OCI-LY1 (cell line): ENCODE data around the gene MOB2.
A peak's percentile ranks its signal among the peaks of the same experiment; 100 is the strongest.

Experiments
- H2AFZ ChIP-seq: fragments of 200-600 bp; sonication (generic), shearing (Covaris generic); 2 replicates; pipeline ENCODE4 v1.6.0; 2014; ENCODE audit warnings: antibody characterized with exemption, mild to moderate bottlenecking, low read length
- H3F3A ChIP-seq: fragments of 200-600 bp; sonication (generic), shearing (Covaris generic); 2 replicates; pipeline ENCODE4 v1.6.0; 2014; ENCODE audit warnings: mild to moderate bottlenecking, antibody characterized with exemption, low read length, moderate library complexity; ENCODE audit not compliant: insufficient read depth
- H3K27ac ChIP-seq: fragments of 200-600 bp; sonication (generic); 2 replicates; pipeline ENCODE4 v1.5.1; 2014; ENCODE audit warnings: low read length, mixed run types, mild to moderate bottlenecking, low read depth; ENCODE audit not compliant: poor library complexity, severe bottlenecking
- H3K27me3 ChIP-seq: fragments of 200-600 bp; sonication (generic); 2 replicates; pipeline ENCODE4 v1.6.0; 2014; ENCODE audit warnings: antibody characterized with exemption, mild to moderate bottlenecking, low read length, moderate library complexity; ENCODE audit not compliant: insufficient read depth
- H3K36me3 ChIP-seq: fragments of 200-600 bp; sonication (generic); 2 replicates; pipeline ENCODE4 v1.6.1; 2014; ENCODE audit warnings: mild to moderate bottlenecking, antibody characterized with exemption, low read length, moderate library complexity, mixed read lengths; ENCODE audit not compliant: insufficient read depth
- H3K4me1 ChIP-seq: fragments of 200-600 bp; sonication (generic); 2 replicates; pipeline ENCODE4 v1.5.1; 2014; ENCODE audit warnings: mild to moderate bottlenecking, low read length, moderate library complexity; ENCODE audit not compliant: insufficient read depth, severe bottlenecking
- H3K4me2 ChIP-seq: fragments of 200-600 bp; sonication (generic), shearing (Covaris generic); 2 replicates; pipeline ENCODE4 v1.6.1; 2014; ENCODE audit warnings: low read length
- H3K4me3 ChIP-seq: fragments of 200-600 bp; sonication (generic); 2 replicates; pipeline ENCODE4 v1.5.1; 2014; ENCODE audit warnings: low read length, low read depth, mild to moderate bottlenecking, mixed read lengths; ENCODE audit not compliant: poor library complexity, severe bottlenecking
- H3K79me2 ChIP-seq: fragments of 200-600 bp; shearing (Covaris generic); 2 replicates; pipeline ENCODE4 v1.6.1; 2016; ENCODE audit warnings: mixed run types, low read length, mixed read lengths; ENCODE audit not compliant: insufficient read depth
- H3K9ac ChIP-seq: fragments of 200-600 bp; sonication (generic), shearing (Covaris generic); 2 replicates; pipeline ENCODE4 v1.6.1; 2014; ENCODE audit warnings: mild to moderate bottlenecking, low read length, mixed read lengths
- H3K9me2 ChIP-seq: fragments of 200-600 bp; sonication (generic), shearing (Covaris generic); 2 replicates; pipeline ENCODE4 v1.6.1; 2014; ENCODE audit warnings: low read depth, mild to moderate bottlenecking, low read length, mixed read lengths
- H3K9me3 ChIP-seq: fragments of 200-600 bp; shearing (Covaris generic); 2 replicates; pipeline ENCODE4 v1.6.1; 2014; ENCODE audit warnings: low read length, mixed read lengths
- H4K20me1 ChIP-seq: fragments of 200-600 bp; sonication (generic), shearing (Covaris generic); 2 replicates; pipeline ENCODE4 v1.6.0; 2016; ENCODE audit warnings: mild to moderate bottlenecking, low read length; ENCODE audit not compliant: insufficient read depth
- EZH2 ChIP-seq: fragments of 200-600 bp; sonication (generic), shearing (Covaris generic); IDR thresholded peaks from 2 replicates; pipeline ENCODE4 v1.8.0; 2017; ENCODE audit warnings: borderline replicate concordance, mixed run types, mild to moderate bottlenecking, antibody characterized with exemption, low read length, moderate library complexity, mixed read lengths
- TF ChIP-seq, protein P1 (sequence below): fragments of 200-600 bp; sonication (generic), shearing (Covaris generic); IDR thresholded peaks from 2 replicates; pipeline ENCODE4 v1.5.1; 2017; ENCODE audit warnings: mild to moderate bottlenecking, antibody characterized with exemption, low read length, moderate library complexity, mixed read lengths

The MOB2 gene

DNA sequence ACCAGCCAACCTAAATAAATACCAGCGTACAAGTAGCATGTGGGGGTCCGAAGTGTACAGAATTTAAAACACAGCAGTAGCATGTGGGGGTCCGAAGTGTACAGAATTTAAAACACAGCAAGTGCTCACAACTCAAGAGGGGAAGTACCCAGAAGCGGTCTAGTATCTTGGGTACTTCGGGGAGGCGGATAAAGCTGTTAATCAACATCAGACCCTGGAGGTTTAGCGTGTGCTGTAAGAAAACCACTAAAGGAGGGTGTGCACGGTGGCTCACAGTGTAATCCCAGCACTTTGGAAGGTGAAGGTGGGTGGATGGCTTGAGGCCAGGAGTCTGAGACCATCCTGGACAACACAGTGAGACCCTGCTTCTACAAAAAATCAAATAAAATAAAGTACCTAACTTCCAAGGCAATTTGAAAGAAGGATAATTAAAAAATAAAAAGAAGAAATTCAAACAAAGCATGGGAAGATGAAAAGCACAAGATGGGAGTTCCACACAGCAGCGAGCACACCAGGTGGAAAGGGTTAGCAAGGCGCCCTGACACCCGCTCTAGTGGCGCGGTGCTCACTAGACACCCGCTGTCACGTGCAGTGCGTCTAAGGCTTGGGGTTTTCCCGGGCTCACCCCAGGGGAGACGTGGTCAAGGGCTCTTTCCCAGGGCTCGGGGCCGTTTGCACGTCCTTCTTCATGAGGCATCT lies 35.0 kb upstream of the MOB2 start:
- no peaks in the 10 kb centered on the region for H4K20me1 ChIP-seq
- H3K9me3 ChIP-seq: no peaks in the 10 kb centered on the region
- peak overlapping the region; percentile 39 for H3K4me3 ChIP-seq
- TF ChIP-seq, protein P1, sequence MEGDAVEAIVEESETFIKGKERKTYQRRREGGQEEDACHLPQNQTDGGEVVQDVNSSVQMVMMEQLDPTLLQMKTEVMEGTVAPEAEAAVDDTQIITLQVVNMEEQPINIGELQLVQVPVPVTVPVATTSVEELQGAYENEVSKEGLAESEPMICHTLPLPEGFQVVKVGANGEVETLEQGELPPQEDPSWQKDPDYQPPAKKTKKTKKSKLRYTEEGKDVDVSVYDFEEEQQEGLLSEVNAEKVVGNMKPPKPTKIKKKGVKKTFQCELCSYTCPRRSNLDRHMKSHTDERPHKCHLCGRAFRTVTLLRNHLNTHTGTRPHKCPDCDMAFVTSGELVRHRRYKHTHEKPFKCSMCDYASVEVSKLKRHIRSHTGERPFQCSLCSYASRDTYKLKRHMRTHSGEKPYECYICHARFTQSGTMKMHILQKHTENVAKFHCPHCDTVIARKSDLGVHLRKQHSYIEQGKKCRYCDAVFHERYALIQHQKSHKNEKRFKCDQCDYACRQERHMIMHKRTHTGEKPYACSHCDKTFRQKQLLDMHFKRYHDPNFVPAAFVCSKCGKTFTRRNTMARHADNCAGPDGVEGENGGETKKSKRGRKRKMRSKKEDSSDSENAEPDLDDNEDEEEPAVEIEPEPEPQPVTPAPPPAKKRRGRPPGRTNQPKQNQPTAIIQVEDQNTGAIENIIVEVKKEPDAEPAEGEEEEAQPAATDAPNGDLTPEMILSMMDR: no peak
- no peak for TF ChIP-seq EZH2
- H3F3A ChIP-seq: peaks cover 5% of the 10 kb centered on the region; the same call in 1 of the 2 replicates
- H3K27ac ChIP-seq: peak overlapping the region; percentile 91
- H3K27me3 ChIP-seq: no peaks in the 10 kb centered on the region
- H3K4me1 ChIP-seq: peaks cover 56% of the 10 kb centered on the region
- peak overlapping the region; percentile 54 for H3K9ac ChIP-seq
- peak overlapping the region; percentile 60 for H3K4me2 ChIP-seq
- H2AFZ ChIP-seq: no peak overlapping the region
- no peaks in the 10 kb centered on the region for H3K36me3 ChIP-seq
- no peaks in the 10 kb centered on the region for H3K79me2 ChIP-seq
- H3K9me2 ChIP-seq: no peaks in the 10 kb centered on the region

DNA sequence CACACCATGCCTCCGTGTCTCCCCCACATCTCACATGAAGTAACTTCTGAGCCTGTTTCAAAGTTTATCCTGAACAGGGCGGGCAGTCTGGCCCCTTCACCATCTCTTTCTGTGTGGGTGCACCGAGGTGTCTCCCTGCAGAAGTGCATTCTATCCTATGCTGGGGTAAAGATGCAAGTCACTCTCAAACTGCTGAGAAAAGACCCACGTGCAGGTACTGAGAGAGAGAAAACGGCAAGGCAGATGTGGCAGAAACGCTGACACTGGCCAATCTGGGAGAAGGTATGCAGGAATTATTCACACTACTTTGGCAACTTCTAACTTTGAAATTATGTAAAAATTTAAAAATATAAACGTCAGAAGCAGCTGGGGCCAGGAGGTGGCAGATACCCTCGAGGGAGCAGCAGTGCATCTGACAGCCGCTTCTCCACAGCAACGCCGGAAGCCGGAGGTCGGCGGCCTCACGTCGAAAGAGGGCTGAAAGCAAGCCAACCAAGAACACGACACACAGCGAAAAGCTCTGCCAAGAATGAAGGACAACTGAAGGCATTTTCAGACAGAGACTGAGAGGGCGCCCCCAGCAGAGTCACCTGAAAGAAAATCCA lies 34.2 kb upstream of the MOB2 start:
- peaks cover 63% of the 10 kb centered on the region for H3K4me1 ChIP-seq
- H3F3A ChIP-seq: peaks cover 5% of the 10 kb centered on the region; the same call in 1 of the 2 replicates
- no peaks in the 10 kb centered on the region for H4K20me1 ChIP-seq
- peak overlapping the region; percentile 60 for H3K4me2 ChIP-seq
- no peaks in the 10 kb centered on the region for H3K9me2 ChIP-seq
- H3K79me2 ChIP-seq: no peaks in the 10 kb centered on the region
- H3K4me3 ChIP-seq: peak overlapping the region; percentile 39
- H3K9me3 ChIP-seq: no peaks in the 10 kb centered on the region
- H2AFZ ChIP-seq: no peak overlapping the region
- H3K27me3 ChIP-seq: no peaks in the 10 kb centered on the region
- peak overlapping the region; percentile 91 for H3K27ac ChIP-seq
- TF ChIP-seq EZH2: no peak
- TF ChIP-seq, protein P1: no peak; the same call in 1 of the 2 replicates
- no peaks in the 10 kb centered on the region for H3K36me3 ChIP-seq
- H3K9ac ChIP-seq: peak overlapping the region; percentile 54

DNA sequence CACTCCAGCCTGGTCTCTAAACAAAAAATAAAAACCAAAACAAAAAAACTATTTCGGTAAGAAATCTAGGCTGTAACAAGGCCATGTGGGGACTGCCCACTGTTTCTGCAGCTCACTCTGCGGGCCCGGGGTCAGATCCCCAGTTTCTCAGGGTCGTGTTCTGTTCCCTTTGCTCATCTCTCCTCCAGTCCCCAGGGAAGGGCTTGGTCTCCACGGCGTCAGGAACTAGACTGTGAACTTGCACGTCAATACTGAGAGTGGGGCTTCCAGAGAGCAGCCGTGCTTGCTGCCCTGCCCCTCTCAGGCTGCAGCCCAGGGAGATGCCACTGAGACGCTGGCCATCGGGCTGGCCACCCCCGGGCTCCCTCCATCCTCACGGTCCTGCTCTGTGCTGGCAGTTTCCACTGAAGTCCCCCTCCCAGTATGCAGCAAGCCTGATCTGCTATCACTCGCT lies 33.7 kb upstream of the MOB2 start:
- H2AFZ ChIP-seq: no peak overlapping the region
- no peaks in the 10 kb centered on the region for H3K27me3 ChIP-seq
- peak overlapping the region; percentile 8; the same call in 1 of the 2 replicates for H3K9ac ChIP-seq
- H3K79me2 ChIP-seq: no peaks in the 10 kb centered on the region
- H3F3A ChIP-seq: peaks cover 5% of the 10 kb centered on the region; the same call in 1 of the 2 replicates
- H4K20me1 ChIP-seq: no peaks in the 10 kb centered on the region
- no peaks in the 10 kb centered on the region for H3K9me3 ChIP-seq
- peak overlapping the region; percentile 60 for H3K4me2 ChIP-seq
- no peak overlapping the region for H3K4me3 ChIP-seq
- TF ChIP-seq, protein P1: no peak
- TF ChIP-seq EZH2: no peak
- H3K9me2 ChIP-seq: no peaks in the 10 kb centered on the region
- peaks cover 65% of the 10 kb centered on the region for H3K4me1 ChIP-seq
- H3K36me3 ChIP-seq: no peaks in the 10 kb centered on the region
- H3K27ac ChIP-seq: peak overlapping the region; percentile 91
